ENCODE data around the gene MLLT10. TPM values are rescaled to one million over a fixed set of nuclear protein-coding genes. Genes with fewer than 3 reads are reported as not detected.

The MLLT10 gene
- total and polyA plus RNA-seq, 9 of the 15 experiments (the other 6 are each of a cell fraction or from before 2014, with no cell fraction given): 18.8 to 81.4 (median 64.2) TPM

DNA sequence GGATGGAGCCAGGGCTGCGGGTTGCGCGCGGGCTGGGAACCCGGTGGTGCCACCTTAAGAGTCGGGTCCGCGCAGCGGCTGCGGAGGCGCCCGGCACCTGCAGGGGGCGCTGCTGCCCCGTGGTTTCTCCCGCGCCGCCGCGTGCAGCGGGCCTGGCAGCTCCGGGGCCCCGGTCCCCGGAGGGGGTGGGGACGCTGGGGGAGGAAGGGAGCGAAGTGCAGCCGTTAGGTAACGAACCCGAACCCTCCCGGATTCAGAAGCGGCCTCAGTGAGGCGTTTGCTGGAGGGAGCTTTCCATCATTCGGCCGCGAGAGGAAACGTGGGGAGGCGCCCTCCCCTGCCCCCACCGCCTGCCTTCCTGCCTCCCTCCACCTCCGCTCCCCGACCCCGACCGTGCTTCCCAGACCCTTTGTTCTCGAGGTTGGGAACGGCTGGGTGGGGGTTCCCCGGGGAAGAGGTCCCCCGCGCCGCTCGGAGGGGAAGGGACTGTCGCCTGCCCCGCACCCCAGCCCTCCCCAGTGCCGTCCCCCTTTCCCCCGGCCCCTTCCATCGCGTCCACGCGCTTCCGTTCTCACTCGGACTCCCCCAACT lies 38.2 kb upstream of the MLLT10 start (continued):
- TF ChIP-seq PPARD (CRISPR knock-in tag; IDR thresholded peaks at IDR 0.05) (no peak), SIRT6 (IDR thresholded peaks at IDR 0.05; ENCODE audit: low read depth, low read length) (no peak), ZNF436 (CRISPR knock-in tag; IDR thresholded peaks at IDR 0.05) (no peak), NR2F6 (CRISPR knock-in tag; IDR thresholded peaks at IDR 0.05) (no peak), SMC3 (conservative IDR thresholded peaks at IDR 0.05; ENCODE audit: insufficient read depth, low read depth, low read length) (peak; percentile 90), CSDE1 (IDR thresholded peaks at IDR 0.05) (no peak), EP300 (IDR thresholded peaks at IDR 0.05; ENCODE audit: low read length) (peak; percentile 67; the same call in 1 of the 2 replicates), TAL1 (IDR thresholded peaks at IDR 0.05) (no peak), CREBBP (IDR thresholded peaks at IDR 0.05; ENCODE audit: low read depth, low read length) (no peak), PRPF4 (IDR thresholded peaks at IDR 0.05; ENCODE audit: insufficient read depth, low read depth, low read length, poor library complexity, severe bottlenecking) (peak; percentile 68), ZNF586 (CRISPR knock-in tag; conservative IDR thresholded peaks at IDR 0.05) (no peak), FUS (optimal IDR thresholded peaks at IDR 0.05; ENCODE audit: low read depth, low read length) (no peak), ZNF583 (CRISPR knock-in tag; IDR thresholded peaks at IDR 0.05) (no peak), ZNF134 (CRISPR knock-in tag; conservative IDR thresholded peaks at IDR 0.05) (no peak), BACH1 (tag; IDR thresholded peaks at IDR 0.05) (no peak), ZNF316 (IDR thresholded peaks at IDR 0.05) (no peak)
- TF ChIP-seq, protein P1, sequence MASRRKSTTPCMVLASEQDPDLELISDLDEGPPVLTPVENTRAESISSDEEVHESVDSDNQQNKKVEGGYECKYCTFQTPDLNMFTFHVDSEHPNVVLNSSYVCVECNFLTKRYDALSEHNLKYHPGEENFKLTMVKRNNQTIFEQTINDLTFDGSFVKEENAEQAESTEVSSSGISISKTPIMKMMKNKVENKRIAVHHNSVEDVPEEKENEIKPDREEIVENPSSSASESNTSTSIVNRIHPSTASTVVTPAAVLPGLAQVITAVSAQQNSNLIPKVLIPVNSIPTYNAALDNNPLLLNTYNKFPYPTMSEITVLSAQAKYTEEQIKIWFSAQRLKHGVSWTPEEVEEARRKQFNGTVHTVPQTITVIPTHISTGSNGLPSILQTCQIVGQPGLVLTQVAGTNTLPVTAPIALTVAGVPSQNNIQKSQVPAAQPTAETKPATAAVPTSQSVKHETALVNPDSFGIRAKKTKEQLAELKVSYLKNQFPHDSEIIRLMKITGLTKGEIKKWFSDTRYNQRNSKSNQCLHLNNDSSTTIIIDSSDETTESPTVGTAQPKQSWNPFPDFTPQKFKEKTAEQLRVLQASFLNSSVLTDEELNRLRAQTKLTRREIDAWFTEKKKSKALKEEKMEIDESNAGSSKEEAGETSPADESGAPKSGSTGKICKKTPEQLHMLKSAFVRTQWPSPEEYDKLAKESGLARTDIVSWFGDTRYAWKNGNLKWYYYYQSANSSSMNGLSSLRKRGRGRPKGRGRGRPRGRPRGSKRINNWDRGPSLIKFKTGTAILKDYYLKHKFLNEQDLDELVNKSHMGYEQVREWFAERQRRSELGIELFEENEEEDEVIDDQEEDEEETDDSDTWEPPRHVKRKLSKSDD (conservative IDR thresholded peaks at IDR 0.05; ENCODE audit: low read length): no peak
- TF ChIP-seq, protein P2, sequence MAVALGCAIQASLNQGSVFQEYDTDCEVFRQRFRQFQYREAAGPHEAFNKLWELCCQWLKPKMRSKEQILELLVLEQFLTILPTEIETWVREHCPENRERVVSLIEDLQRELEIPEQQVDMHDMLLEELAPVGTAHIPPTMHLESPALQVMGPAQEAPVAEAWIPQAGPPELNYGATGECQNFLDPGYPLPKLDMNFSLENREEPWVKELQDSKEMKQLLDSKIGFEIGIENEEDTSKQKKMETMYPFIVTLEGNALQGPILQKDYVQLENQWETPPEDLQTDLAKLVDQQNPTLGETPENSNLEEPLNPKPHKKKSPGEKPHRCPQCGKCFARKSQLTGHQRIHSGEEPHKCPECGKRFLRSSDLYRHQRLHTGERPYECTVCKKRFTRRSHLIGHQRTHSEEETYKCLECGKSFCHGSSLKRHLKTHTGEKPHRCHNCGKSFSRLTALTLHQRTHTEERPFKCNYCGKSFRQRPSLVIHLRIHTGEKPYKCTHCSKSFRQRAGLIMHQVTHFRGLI (CRISPR knock-in tag; IDR thresholded peaks at IDR 0.05): no peak
- TF ChIP-seq, protein P3, sequence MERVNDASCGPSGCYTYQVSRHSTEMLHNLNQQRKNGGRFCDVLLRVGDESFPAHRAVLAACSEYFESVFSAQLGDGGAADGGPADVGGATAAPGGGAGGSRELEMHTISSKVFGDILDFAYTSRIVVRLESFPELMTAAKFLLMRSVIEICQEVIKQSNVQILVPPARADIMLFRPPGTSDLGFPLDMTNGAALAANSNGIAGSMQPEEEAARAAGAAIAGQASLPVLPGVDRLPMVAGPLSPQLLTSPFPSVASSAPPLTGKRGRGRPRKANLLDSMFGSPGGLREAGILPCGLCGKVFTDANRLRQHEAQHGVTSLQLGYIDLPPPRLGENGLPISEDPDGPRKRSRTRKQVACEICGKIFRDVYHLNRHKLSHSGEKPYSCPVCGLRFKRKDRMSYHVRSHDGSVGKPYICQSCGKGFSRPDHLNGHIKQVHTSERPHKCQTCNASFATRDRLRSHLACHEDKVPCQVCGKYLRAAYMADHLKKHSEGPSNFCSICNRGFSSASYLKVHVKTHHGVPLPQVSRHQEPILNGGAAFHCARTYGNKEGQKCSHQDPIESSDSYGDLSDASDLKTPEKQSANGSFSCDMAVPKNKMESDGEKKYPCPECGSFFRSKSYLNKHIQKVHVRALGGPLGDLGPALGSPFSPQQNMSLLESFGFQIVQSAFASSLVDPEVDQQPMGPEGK (CRISPR knock-in tag; IDR thresholded peaks at IDR 0.05; ENCODE audit: borderline replicate concordance): no peak
- TF ChIP-seq, protein P4, sequence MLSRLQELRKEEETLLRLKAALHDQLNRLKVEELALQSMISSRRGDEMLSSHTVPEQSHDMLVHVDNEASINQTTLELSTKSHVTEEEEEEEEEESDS (CRISPR knock-in tag; IDR thresholded peaks at IDR 0.05): no peak
- TF ChIP-seq, protein P5, sequence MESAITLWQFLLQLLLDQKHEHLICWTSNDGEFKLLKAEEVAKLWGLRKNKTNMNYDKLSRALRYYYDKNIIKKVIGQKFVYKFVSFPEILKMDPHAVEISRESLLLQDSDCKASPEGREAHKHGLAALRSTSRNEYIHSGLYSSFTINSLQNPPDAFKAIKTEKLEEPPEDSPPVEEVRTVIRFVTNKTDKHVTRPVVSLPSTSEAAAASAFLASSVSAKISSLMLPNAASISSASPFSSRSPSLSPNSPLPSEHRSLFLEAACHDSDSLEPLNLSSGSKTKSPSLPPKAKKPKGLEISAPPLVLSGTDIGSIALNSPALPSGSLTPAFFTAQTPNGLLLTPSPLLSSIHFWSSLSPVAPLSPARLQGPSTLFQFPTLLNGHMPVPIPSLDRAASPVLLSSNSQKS (CRISPR knock-in tag; IDR thresholded peaks at IDR 0.05): no peak
